Activated CD4-positive, alpha-beta T cell treated with anti-CD3 and anti-CD28 coated beads, Interleukin-2, amount 50 U/mL, for 4 hours (primary cell): ENCODE measurements around the gene AXIN2.
A peak's percentile ranks its signal among the peaks of the same experiment; 100 is the strongest.

Experiments used
- DNase-seq, 2 experiments: peaks; one replicate each; pipeline ENCODE4 v3.0.0-alpha.2; 2020

The AXIN2 gene

GRCh38 chr17:65561452-65562205, at the start of gene AXIN2:
Gene AXIN2, minus strand, starts transcription at chr17:65561648. Its CDS starts 3,028 bp downstream, at chr17:65558620.
- peak; percentile 81 to 82 for DNase-seq

GRCh38 chr17:65609749-65610148, 48.3 kb upstream of the AXIN2 start:
- DNase-seq, result no peak

- no peak for DNase-seq
Observed at GRCh38 chr17:65609286-65609685, 47.8 kb upstream of the AXIN2 start.

GRCh38 chr17:65604070-65604469, 42.6 kb upstream of the AXIN2 start:
- DNase-seq, result no peak

- DNase-seq, result no peak
Observed at GRCh38 chr17:65601881-65602280, 40.4 kb upstream of the AXIN2 start.

- no peak for DNase-seq
Observed at GRCh38 chr17:65601145-65601544, 39.7 kb upstream of the AXIN2 start.

- DNase-seq, result no peak
Observed at GRCh38 chr17:65600518-65600917, 39.1 kb upstream of the AXIN2 start.

GRCh38 chr17:65599650-65600049, 38.2 kb upstream of the AXIN2 start:
- no peak for DNase-seq

GRCh38 chr17:65598746-65599145, 37.3 kb upstream of the AXIN2 start:
- DNase-seq, result no peak

GRCh38 chr17:65595071-65595656, 33.7 kb upstream of the AXIN2 start:
- no peak for DNase-seq

- no peak for DNase-seq
Observed at GRCh38 chr17:65593855-65594845, 32.7 kb upstream of the AXIN2 start.

GRCh38 chr17:65593092-65593854, 31.8 kb upstream of the AXIN2 start:
- no peak for DNase-seq

- no peak for DNase-seq
Observed at GRCh38 chr17:65592125-65592965, 30.9 kb upstream of the AXIN2 start.

GRCh38 chr17:65589321-65589720, 27.9 kb upstream of the AXIN2 start:
- DNase-seq, result no peak

- DNase-seq, result no peak
Observed at GRCh38 chr17:65588181-65588808, 26.8 kb upstream of the AXIN2 start.

GRCh38 chr17:65587534-65588180, 26.2 kb upstream of the AXIN2 start:
- DNase-seq, result no peak

- no peak for DNase-seq
Observed at GRCh38 chr17:65586899-65587298, 25.5 kb upstream of the AXIN2 start.

- DNase-seq, result no peak
Observed at GRCh38 chr17:65584604-65585521, 23.4 kb upstream of the AXIN2 start.

GRCh38 chr17:65583921-65584603, 22.6 kb upstream of the AXIN2 start:
- no peak for DNase-seq
